ENCODE measurements around the gene TM4SF4. TPM values are rescaled to one million over a fixed set of nuclear protein-coding genes. Genes with fewer than 3 reads are reported as not detected.

The TM4SF4 gene
- polyA plus RNA-seq, 2 donors: 0.02 to 0.12 TPM

DNA sequence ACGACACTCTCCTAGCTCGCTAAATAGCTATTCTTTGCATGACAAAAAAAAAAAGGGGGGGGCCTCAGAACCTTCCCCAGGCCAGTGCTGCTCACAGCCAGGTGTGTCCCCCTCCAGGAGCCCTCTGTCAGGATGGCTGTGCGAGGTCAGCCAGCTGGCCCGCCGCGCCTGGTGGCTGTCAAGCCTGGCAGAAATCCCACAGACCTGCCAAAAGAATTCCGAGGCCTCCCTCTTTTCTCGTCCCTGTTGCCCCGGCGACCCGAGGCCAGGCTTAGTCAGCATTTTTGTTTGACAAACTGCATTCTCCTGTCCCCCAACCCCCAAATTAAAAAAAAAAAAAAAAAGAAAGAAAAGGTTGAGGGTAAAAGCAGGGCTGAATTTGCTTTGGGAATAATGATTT, 61.9 kb downstream of the TM4SF4 start:
- Histone ChIP-seq H3K4me1 (ENCODE audit: control insufficient read depth in 2 of 2, insufficient read depth in 2 of 2, low read length in 1 of 2) (peaks cover 4 to 5% of the 10 kb centered on the region in 2 donors), H3K27ac (ENCODE audit: low read depth in 2 of 2, low read length in 1 of 2) (no peak overlapping the region), H3K4me3 (ENCODE audit: low read depth in 1 of 2, low read length in 2 of 2) (no peak overlapping the region), H3K27me3 (ENCODE audit: control insufficient read depth in 1 of 2, insufficient read depth in 2 of 2, low read length in 2 of 2) (no peaks in the 10 kb centered on the region), H3K9me3 (ENCODE audit: control insufficient read depth in 2 of 2, insufficient read depth in 1 of 2, low read depth in 1 of 2, low read length in 1 of 2) (no peaks in the 10 kb centered on the region), H3K36me3 (ENCODE audit: control insufficient read depth in 2 of 2, insufficient read depth in 2 of 2, low read length in 1 of 2) (peaks cover 2 to 3% of the 10 kb centered on the region in 2 donors)
- 23 to 34% methylated on average over 11 of the region's 11 CpGs for WGBS, 2 donors

DNA sequence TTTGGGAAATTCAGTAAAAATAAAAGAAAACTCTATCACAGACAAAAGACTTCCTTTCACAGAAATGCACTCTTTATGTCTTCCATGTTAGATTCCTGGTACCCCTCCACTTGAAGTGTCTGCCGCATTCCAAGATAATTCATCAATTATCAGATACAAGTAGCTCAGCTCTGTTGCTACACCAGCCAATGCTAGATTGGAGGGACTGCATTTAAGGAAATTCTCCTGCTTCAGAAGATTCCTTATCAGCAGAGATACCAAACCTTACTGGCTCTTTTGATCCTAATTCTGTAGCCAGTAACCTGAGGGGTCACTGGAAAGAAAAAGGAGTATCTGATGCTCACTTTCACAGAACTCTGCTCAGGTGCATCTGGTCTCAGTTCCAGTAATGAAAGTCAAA, 63.9 kb downstream of the TM4SF4 start:
- Histone ChIP-seq H3K4me3 (ENCODE audit: low read depth in 1 of 2, low read length in 2 of 2) (no peak overlapping the region), H3K4me1 (ENCODE audit: control insufficient read depth in 2 of 2, insufficient read depth in 2 of 2, low read length in 1 of 2) (peaks cover 2 to 3% of the 10 kb centered on the region in 2 donors), H3K27ac (ENCODE audit: low read depth in 2 of 2, low read length in 1 of 2) (no peak overlapping the region), H3K36me3 (ENCODE audit: control insufficient read depth in 2 of 2, insufficient read depth in 2 of 2, low read length in 1 of 2) (peaks cover 7 to 10% of the 10 kb centered on the region in 2 donors), H3K27me3 (ENCODE audit: control insufficient read depth in 1 of 2, insufficient read depth in 2 of 2, low read length in 2 of 2) (no peaks in the 10 kb centered on the region), H3K9me3 (ENCODE audit: control insufficient read depth in 2 of 2, insufficient read depth in 1 of 2, low read depth in 1 of 2, low read length in 1 of 2) (no peaks in the 10 kb centered on the region)
- WGBS, 2 donors: 94 to 97% methylated on average over 1 of the region's 1 CpG

DNA sequence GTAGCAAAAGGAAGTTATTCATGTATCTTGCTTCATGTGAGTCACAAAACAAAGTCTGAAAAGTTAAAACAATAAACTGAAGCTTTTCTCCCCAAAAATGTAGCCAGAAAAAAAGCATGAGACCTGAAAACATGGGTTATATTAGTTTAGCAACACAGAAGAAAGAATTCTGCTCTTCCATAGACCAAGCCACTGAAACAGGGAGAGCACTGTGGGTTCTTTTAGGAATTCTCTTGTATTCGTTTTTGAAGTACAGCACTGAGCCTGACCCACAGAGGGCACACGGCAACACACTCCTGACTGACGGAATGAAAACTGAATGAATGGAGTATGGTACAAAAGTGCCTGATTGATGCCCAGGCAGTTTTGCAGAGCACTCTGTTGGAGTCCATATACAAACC, 66.6 kb downstream of the TM4SF4 start:
- WGBS, 2 donors: 56 to 67% methylated on average over 3 of the region's 3 CpGs
- no peaks in the 10 kb centered on the region for H3K9me3 ChIP-seq (ENCODE audit: control insufficient read depth in 2 of 2, insufficient read depth in 1 of 2, low read depth in 1 of 2, low read length in 1 of 2)
- H3K27ac ChIP-seq (ENCODE audit: low read depth in 2 of 2, low read length in 1 of 2): no peak overlapping the region

DNA sequence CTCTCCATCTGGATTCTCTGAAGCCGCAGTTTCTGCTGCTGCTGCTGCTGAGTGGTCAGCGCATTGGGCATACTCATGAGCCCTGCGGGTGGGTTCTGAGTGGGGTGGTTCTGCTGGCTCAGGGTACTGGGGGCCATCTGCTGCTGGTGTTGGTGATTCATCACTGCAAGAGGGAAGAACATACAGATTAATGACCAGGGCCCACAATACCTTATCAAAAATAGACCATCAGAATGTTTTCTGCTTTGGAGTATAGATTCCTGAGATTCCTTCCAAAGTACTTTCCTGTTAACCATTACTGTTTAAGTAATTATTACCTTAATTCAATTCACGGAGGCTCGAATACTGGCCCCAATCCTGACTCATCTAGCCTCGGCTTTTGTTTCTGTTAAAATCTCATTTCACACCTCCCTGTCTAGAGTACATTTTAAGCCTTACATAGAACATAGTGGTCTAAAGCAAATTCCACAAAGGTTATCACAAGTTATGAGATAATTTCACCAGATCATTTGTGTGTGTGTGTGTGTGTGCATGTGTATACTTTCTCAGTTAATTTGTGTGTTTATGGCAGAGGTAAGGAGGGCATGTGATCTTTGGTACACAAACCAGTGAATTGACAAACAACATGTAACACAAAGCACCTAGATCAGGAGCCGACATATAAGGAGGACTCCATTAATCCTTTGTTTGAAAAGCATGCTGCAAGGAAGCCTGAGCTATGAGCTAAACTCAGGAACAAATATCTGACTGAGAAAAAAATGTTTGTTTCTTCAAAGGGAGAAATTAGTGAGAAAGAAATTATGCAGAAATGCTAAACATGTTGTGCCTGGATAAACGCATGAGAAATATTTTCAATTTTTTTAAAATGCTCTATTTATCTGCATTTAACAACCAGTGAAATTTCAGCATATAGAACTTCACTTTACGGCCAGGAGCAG, 68.1 kb downstream of the TM4SF4 start:
- Histone ChIP-seq H3K36me3 (ENCODE audit: control insufficient read depth in 2 of 2, insufficient read depth in 2 of 2, low read length in 1 of 2) (peaks cover 7 to 10% of the 10 kb centered on the region in 2 donors), H3K9me3 (ENCODE audit: control insufficient read depth in 2 of 2, insufficient read depth in 1 of 2, low read depth in 1 of 2, low read length in 1 of 2) (no peaks in the 10 kb centered on the region), H3K4me3 (ENCODE audit: low read depth in 1 of 2, low read length in 2 of 2) (no peak overlapping the region), H3K27ac (ENCODE audit: low read depth in 2 of 2, low read length in 1 of 2) (no peak overlapping the region), H3K4me1 (ENCODE audit: control insufficient read depth in 2 of 2, insufficient read depth in 2 of 2, low read length in 1 of 2) (no peaks in the 10 kb centered on the region), H3K27me3 (ENCODE audit: control insufficient read depth in 1 of 2, insufficient read depth in 2 of 2, low read length in 2 of 2) (no peaks in the 10 kb centered on the region)
- 81 to 87% methylated on average over 9 of the region's 9 CpGs for WGBS, 2 donors

More for the DNA sequence above, 66.6 kb downstream of the TM4SF4 start:
- Histone ChIP-seq H3K4me3 (ENCODE audit: low read depth in 1 of 2, low read length in 2 of 2) (no peak overlapping the region), H3K27me3 (ENCODE audit: control insufficient read depth in 1 of 2, insufficient read depth in 2 of 2, low read length in 2 of 2) (no peaks in the 10 kb centered on the region), H3K4me1 (ENCODE audit: control insufficient read depth in 2 of 2, insufficient read depth in 2 of 2, low read length in 1 of 2) (peaks cover 0 to 2% of the 10 kb centered on the region in 2 donors), H3K36me3 (ENCODE audit: control insufficient read depth in 2 of 2, insufficient read depth in 2 of 2, low read length in 1 of 2) (peaks cover 7 to 10% of the 10 kb centered on the region in 2 donors)

DNA sequence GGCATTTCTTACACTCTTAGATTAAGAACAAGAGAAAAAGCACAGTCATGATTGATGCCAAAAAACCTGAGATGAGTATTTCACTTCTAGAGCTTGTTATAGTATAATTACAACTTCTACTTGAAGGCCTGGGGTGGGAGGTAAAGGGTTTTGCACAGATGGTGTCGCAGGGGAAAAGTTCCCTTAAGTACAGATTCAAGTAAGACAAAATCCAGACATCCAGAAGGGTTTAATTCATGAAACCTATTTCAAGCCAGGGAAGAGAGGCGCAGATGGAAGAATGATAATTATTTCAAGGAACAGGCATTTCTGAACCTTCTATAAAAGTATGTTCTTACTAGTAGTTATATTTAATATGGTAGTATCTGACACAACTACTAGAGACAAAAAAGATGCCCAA, 70.6 kb downstream of the TM4SF4 start:
- Histone ChIP-seq H3K4me1 (ENCODE audit: control insufficient read depth in 2 of 2, insufficient read depth in 2 of 2, low read length in 1 of 2) (no peaks in the 10 kb centered on the region), H3K4me3 (ENCODE audit: low read depth in 1 of 2, low read length in 2 of 2) (no peak overlapping the region), H3K27ac (ENCODE audit: low read depth in 2 of 2, low read length in 1 of 2) (no peak overlapping the region), H3K9me3 (ENCODE audit: control insufficient read depth in 2 of 2, insufficient read depth in 1 of 2, low read depth in 1 of 2, low read length in 1 of 2) (no peaks in the 10 kb centered on the region), H3K36me3 (ENCODE audit: control insufficient read depth in 2 of 2, insufficient read depth in 2 of 2, low read length in 1 of 2) (peaks cover 7 to 10% of the 10 kb centered on the region in 2 donors), H3K27me3 (ENCODE audit: control insufficient read depth in 1 of 2, insufficient read depth in 2 of 2, low read length in 2 of 2) (no peaks in the 10 kb centered on the region)
- 94 to 99% methylated on average over 2 of the region's 2 CpGs for WGBS, 2 donors

DNA sequence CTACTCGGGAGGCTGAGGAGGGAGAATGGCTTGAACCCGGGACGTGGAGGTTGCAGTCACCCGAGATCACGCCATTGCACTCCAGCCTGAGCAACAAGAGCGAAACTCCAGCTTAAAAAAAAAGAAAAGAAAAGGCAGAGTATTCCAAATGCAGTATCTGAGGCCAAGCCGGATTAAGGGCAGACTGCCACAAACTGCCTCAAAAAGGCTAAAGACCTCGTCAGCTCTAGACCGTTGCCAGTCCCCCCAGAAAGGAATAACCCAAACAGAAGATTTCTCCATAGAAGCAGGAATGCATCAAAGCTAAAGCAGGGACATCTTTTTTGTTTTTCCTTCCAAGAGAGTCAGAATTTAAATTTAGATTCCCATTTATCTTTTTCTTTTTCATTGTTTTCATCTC, 72.9 kb downstream of the TM4SF4 start:
- H3K4me1 ChIP-seq (ENCODE audit: control insufficient read depth in 2 of 2, insufficient read depth in 2 of 2, low read length in 1 of 2): no peaks in the 10 kb centered on the region
- H3K36me3 ChIP-seq (ENCODE audit: control insufficient read depth in 2 of 2, insufficient read depth in 2 of 2, low read length in 1 of 2): no peaks in the 10 kb centered on the region
- no peaks in the 10 kb centered on the region for H3K9me3 ChIP-seq (ENCODE audit: control insufficient read depth in 2 of 2, insufficient read depth in 1 of 2, low read depth in 1 of 2, low read length in 1 of 2)
- H3K27me3 ChIP-seq (ENCODE audit: control insufficient read depth in 1 of 2, insufficient read depth in 2 of 2, low read length in 2 of 2): no peaks in the 10 kb centered on the region
- WGBS, 2 donors: 41 to 64% methylated on average over 9 of the region's 9 CpGs
- H3K27ac ChIP-seq (ENCODE audit: low read depth in 2 of 2, low read length in 1 of 2): no peak overlapping the region
- H3K4me3 ChIP-seq (ENCODE audit: low read depth in 1 of 2, low read length in 2 of 2): no peak overlapping the region

DNA sequence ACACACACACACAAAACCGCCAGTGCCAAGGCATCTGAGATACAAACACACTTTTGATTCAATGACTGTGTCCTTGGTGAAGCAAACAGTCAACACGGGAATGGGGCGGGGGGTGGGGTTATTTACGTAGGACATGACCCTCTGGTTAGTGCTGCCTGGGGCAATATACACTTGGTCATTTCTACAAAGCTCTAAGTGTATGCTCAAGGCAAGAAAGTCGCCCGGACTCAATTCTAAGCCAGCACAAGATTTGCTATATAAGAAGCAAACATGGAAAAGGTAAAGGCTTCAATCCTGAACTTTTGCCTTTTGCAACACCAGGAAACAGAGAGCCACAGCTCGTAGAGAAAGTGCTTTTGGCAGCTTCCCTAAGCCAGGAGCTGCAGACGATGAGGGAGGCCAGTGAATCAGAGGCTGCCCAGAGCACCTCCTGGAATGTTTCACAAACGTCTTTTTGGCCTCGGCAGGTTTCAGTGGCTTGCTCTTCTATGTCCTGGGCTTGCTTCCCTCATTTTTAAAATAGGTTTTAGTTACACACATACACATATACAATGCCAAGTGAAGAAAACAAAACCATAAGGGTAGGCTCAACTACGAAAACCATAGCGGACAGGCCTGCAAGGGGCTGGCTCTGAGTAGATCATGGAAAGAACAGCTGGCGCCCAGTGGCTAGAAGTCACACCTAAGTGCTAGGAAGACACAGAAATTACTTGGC, 73.6 kb downstream of the TM4SF4 start:
- Histone ChIP-seq H3K9me3 (ENCODE audit: control insufficient read depth in 2 of 2, insufficient read depth in 1 of 2, low read depth in 1 of 2, low read length in 1 of 2) (no peaks in the 10 kb centered on the region), H3K27ac (ENCODE audit: low read depth in 2 of 2, low read length in 1 of 2) (peak overlapping the region; percentile 25 to 59), H3K4me1 (ENCODE audit: control insufficient read depth in 2 of 2, insufficient read depth in 2 of 2, low read length in 1 of 2) (no peaks in the 10 kb centered on the region), H3K27me3 (ENCODE audit: control insufficient read depth in 1 of 2, insufficient read depth in 2 of 2, low read length in 2 of 2) (no peaks in the 10 kb centered on the region), H3K4me3 (ENCODE audit: low read depth in 1 of 2, low read length in 2 of 2) (no peak overlapping the region), H3K36me3 (ENCODE audit: control insufficient read depth in 2 of 2, insufficient read depth in 2 of 2, low read length in 1 of 2) (no peaks in the 10 kb centered on the region)
- 45 to 47% methylated on average over 13 of the region's 13 CpGs for WGBS, 2 donors

DNA sequence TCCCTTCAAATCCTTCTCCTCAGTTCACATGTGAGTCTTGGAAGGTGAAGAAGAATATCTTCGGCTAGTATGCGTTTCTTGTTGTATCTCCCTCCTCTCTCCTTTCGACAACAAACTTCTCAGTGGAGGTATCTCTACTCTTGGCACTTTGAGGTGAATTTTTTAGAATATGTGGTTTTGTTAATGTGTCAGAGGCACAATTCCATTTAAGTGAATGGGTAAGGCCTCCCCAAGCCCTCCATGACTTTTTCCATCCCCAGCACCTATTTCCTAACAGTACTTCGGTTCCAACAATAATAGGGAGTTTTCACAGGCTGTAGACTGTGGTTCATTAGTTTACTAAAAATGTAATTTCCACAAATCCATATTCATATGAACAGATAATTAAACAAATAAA, 74.2 kb downstream of the TM4SF4 start:
- no peaks in the 10 kb centered on the region for H3K27me3 ChIP-seq (ENCODE audit: control insufficient read depth in 1 of 2, insufficient read depth in 2 of 2, low read length in 2 of 2)
- no peaks in the 10 kb centered on the region for H3K4me1 ChIP-seq (ENCODE audit: control insufficient read depth in 2 of 2, insufficient read depth in 2 of 2, low read length in 1 of 2)
- H3K36me3 ChIP-seq (ENCODE audit: control insufficient read depth in 2 of 2, insufficient read depth in 2 of 2, low read length in 1 of 2): no peaks in the 10 kb centered on the region
- H3K9me3 ChIP-seq (ENCODE audit: control insufficient read depth in 2 of 2, insufficient read depth in 1 of 2, low read depth in 1 of 2, low read length in 1 of 2): no peaks in the 10 kb centered on the region
- 94 to 97% methylated on average over 4 of the region's 4 CpGs for WGBS, 2 donors
- peak overlapping the region; percentile 25 to 59 for H3K27ac ChIP-seq (ENCODE audit: low read depth in 2 of 2, low read length in 1 of 2)
- H3K4me3 ChIP-seq (ENCODE audit: low read depth in 1 of 2, low read length in 2 of 2): no peak overlapping the region

DNA sequence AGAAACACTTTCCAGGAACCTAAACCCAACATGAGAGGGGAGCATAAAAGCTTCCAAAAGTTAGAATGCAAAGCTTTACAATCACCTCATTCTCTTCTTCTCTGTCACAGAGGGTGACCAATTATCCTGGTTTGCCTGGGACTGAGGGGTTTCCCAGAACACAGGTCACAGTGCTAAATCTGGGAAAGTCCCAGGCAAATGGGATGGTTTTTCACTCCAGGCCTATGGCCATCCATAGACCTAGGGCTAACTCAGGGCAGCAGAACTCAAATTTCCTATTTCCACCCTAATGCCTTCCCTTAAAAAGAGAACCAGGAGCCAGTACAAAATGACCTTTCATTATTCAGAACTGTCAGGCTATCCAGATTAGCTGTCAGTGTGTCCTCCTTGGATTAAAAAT, 77.0 kb downstream of the TM4SF4 start:
- Histone ChIP-seq H3K27me3 (ENCODE audit: control insufficient read depth in 1 of 2, insufficient read depth in 2 of 2, low read length in 2 of 2) (no peaks in the 10 kb centered on the region), H3K4me1 (ENCODE audit: control insufficient read depth in 2 of 2, insufficient read depth in 2 of 2, low read length in 1 of 2) (no peaks in the 10 kb centered on the region), H3K9me3 (ENCODE audit: control insufficient read depth in 2 of 2, insufficient read depth in 1 of 2, low read depth in 1 of 2, low read length in 1 of 2) (no peaks in the 10 kb centered on the region), H3K4me3 (ENCODE audit: low read depth in 1 of 2, low read length in 2 of 2) (no peak overlapping the region), H3K27ac (ENCODE audit: low read depth in 2 of 2, low read length in 1 of 2) (no peak overlapping the region), H3K36me3 (ENCODE audit: control insufficient read depth in 2 of 2, insufficient read depth in 2 of 2, low read length in 1 of 2) (no peaks in the 10 kb centered on the region)
